CD4-positive, alpha-beta T cell treated with Interleukin-6 at 100 ng/mL for 8 hours (primary cell): ENCODE results near the gene C4orf36.

Experiments
- DNase-seq: peaks from one replicate; pipeline ENCODE4 v3.0.0-alpha.2; 2020; ENCODE audit warnings: mixed read lengths, low spot score

C4orf36 gene

DNA sequence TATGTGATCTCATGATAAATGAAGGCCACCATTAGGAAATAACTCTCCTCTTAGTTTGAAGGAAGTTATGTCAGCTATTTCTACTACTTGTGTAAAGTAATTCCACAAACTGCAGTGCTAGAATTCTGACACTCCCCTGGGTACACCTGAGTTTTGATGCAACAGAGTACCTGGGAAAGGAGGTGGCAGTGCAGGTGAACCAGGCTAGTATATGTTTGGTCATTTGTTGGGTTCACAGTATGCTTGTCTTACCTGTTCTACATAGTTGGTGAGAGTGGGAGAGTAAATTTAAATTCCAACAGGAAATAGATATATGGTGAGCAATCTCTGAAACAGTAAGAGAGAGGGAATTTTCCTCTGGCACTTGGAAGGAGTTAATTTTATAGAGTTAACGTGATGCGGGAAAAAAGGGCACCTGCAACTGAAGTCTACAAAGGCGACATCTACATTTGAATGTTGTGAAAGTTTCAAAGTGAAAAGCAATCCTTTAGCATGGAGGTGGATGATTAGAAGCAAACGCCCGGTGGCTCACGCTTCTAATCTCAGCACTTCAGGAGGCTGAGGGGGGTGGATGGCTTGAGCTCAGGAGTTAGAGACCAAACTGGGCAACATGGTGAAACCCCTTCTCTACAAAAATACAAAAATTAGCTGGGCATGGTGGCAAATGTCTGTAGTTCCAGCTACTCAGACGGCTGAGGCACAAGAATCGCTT is 34.7 kb downstream of the C4orf36 start:
- no peak for DNase-seq

DNA sequence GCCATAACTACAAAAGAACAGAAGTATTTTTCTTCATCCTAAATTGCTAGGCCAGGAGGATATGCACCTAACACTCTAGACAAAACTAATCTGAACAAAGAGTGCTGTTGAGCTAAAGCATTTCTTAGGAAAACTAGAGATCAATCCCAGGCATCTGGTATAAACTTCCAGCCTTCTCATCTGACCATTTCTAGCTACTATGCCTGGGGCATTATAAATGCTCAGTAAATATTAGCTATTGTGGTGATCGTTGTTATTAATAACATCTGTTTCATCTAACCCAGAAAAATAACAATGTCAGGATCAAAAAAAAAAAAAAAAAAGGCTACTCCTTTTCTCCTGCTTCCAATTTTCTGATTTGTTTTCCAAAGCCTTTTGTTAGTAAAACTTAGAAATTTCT is 35.3 kb downstream of the C4orf36 start:
- DNase-seq, result no peak

DNA sequence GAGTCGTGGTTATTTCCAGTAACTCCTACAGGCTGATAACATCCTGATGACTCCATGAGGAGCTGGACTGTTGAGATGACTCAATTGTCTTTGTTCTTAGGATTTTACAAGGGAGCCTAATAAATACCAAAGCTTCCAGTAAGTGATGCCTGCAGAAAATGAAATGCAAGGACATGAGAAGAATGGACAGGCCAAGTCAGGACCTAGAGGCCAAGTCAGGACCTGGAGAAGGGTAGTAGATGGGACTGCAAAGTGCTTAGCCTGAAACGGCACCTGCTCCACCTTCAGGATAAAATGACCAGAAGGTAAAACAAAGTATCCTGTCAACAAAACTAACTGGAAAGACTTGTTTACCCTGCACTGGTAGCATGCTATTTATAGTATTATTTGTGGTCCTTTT is 36.6 kb downstream of the C4orf36 start:
- no peak for DNase-seq

DNA sequence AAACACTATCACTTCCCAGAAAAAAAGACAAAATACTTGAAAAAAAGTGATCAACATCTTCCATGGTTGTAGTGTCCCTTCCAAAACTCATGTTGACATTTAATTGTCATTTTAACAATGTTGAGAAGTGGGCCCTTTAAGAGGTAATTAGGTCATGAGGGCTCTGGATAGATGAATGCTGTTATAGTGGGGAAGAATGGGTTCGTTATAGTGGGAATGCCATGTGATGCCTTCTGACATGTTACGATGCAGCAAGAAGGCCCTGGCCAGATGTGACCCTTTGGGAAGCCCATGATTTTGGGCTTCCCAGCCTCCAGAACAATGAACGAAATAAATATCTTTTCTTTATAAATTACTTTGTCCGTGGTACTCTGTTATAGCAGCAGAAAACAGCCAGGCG is 39.0 kb downstream of the C4orf36 start:
- no peak for DNase-seq

DNA sequence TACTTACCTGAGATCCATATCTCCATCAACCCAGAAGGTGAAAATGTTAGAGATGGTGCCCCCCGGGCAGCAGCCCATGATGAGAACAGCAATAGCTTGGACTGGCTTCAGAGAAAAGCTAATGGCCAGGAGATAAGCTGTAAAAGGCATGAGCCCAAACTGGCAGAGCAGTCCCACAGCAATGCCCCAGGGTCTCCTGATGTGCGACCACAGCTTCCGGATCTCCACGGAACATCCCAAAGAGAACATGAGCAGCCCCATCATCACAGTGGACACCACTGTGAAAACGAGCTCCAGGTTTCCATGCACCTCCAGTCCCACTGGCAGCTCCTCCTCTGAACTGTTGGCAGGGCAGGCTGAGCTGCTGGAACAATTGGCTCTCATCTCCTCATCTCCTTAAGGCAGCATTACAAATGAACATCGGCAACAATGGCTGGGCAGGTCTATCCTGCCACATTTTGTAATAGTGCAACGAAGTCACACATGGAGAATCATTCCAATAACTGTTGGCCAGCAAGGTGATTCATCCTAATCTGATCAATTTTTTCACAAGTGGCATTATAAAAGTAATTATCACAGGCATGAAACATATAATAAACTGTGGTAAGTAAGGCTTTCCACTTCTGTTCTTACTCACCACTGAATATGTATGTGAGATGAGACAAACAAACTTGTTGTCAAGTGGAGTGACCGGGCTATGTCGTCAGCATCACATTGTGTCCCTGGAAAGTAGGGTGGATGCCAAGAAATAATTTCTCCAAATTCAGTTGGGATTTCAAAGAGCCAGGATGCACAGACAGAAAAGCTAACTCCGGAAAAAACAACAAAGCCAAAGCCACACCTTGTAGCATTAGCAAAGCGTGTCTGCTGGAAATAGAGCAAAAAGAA is 43.2 kb downstream of the C4orf36 start, which contains the start of gene SLC10A6:
Gene SLC10A6, minus strand, starts transcription at position 653 of the 888 bp plus-strand sequence. Its CDS starts 269 bp downstream, at position 384.
- no peak for DNase-seq

DNA sequence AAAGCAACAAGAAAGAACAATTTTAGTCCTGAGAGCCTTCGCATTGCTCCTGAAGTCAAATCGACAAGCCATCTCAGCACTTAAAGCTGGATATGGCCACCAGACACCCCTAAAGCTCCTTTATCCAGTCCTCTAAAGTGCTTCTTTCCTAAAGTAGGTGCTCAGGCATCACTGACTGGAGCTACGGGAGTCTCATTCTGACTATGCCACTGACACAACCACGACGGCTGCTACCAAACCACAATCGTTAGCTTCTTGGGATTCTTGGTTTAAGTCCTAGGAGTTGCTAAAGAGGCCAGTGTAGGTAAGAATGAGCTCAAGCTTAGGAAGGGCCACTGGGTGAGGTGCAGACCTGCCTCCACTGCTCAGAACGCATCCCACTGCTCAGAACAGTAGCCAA is 44.1 kb downstream of the C4orf36 start:
- no peak for DNase-seq

DNA sequence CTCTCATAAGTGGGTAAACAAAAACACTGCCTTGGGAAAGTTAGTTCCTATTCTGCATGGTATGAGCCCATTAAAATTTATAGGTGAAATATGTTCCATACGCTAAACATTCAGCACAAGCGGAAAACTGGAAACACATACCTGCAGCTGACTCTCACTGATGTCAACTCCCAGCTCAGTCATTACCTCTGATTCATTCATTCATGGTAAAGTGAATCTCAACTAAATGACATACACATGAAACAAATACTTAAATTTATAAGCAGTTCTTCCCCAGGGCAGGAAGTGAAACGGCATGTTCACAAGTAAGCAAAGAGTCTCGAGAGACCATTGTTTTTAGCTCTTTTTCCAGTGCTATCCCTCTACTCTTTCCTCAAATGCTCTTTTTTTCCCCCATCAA is 44.7 kb downstream of the C4orf36 start:
- DNase-seq, result no peak

DNA sequence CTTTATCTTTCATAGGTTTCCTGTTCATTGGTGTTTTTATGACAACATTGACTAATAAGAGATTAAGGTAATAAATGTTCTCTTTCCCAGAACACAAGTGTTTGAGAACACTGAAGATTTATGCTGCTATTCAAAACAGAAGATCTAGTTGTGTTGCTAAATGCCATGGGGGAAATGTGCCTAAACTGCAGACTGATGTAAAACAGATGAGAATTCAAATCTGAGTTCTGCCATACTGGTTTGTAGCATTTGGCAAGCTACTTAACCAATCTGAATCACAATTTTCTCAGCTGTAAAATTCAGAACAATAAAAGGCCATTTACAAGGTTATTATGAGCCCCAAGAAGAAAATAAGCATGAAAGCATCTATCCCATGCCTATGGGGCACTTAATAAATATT is 45.3 kb downstream of the C4orf36 start:
- DNase-seq, result no peak

DNA sequence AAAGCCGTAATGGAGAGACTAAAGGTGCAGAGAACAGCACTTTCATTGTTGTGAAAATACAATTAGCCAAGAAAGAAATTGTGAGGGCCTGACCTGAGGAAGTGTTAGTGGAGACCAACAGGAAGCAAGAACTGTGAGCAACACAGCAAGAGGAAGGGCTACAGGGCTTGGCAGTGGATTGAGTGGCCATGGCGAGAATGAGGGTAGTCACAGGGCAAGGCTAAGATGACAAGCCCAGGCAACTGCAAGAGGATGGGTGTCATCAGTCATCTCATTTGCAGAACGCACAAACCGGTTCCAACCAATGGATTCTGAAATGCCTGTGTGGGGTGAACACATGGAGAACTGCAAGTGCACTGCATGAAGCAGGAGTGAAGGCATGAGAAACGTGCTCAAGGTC is 46.6 kb downstream of the C4orf36 start:
- no peak for DNase-seq

DNA sequence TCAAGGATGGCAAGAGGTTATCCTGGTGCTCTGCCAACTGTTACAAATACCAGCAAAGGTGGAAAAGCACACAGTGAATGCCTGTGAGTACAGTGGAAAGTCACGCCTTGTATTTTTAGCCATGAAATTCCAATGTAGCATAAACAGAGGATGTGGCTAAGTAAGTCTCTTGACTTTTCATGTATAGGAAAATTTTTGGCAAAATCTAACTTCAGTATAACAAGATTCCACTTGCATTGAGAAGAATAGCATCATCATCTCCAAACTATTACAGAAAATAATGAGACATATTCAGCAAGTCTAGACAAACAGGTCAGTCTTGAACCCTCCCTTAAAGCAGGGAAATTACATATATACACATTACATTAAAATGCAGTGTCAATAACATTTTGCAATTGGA is 50.9 kb downstream of the C4orf36 start:
- DNase-seq, result no peak

DNA sequence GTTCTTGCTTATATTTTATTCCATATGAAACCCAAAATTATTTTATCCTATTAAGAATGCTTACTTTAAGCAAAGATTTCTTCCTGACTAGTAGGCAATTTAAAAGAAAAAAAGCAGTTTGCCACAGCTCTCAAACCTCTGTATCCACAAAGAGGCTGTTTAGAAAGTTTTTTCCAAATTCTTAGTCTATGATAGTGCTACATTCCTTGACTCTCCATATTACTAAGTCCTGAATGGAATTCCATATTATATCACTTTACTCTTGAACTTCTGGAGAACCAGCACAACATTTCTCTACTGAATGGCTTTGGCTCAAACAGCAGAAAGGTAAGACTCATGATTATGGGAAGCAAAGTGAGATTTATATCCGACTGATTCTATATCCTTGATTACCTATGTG is 51.4 kb downstream of the C4orf36 start:
- DNase-seq, result no peak

DNA sequence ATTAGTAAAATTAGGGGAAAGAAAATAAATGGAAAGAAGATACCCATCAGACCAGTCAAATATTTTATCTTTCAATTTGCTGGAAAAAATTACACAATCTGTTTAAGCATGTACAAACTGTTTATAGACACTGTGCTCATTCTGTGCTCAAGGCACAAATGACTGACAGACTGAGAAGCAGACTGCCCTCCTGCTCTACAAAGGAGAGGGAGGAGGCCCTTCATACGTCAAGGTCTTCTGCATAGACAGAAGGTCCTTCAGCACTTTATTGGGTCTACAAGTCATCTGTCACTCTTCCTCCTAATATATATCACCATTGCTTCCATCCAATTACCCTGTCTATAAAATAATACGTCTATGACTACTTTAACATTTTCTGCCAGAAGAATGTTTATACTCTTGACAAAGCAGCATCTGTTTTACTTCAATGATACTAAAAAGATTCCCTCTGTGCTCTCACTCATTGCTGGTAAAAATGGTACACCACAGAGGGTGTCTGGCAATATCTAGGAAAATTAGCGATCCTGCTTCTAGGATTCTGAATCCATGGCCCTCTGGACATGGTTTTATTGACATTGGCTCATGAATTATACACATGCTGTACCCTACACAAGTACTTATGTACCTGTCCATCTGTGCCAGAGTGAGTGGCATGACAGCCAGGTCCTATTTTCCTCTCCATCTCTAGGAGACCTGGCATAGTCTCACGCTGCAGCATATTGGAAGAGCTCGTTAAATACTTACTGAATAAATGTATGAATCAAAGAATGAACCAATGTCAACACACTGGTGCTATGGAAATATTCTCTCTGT is 54.3 kb downstream of the C4orf36 start:
- DNase-seq, result no peak

DNA sequence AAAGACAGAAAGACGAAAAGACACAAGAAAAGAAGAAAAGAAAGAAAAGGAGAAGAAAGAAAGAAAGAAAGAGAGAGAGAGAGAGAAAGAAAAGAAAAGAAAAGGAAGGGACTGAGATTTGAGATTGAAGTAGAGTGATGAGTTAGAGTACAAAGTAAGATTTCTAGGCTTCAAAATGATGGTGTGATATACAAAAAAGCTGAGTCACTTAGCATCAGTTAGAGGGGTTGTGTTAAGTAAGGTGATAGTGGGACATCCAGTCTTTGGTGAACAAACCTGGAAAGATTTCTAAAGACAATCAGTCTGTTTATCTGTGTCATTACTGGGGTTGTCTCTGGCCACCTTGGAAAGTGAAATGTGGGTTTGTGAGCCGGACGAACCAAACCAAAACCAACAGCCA is 56.5 kb downstream of the C4orf36 start:
- no peak for DNase-seq

DNA sequence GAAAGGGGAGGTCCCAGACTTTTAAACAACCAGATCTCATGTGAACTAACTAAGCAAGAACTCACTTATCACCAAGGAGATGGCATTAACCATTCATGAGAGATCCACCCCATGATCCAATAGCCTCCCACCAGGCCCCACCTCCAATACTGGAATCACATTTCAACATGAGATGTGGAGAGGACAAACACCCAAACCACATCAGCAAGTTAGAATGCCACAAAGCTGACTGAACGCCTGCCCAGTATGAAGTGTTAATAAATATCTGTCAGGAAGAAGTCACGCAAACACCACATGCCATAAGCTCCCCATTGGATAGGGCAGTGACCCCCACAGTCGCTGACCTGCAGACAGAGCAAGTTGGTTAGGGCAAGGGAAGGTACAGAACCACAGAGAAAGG is 57.3 kb downstream of the C4orf36 start:
- no peak for DNase-seq

DNA sequence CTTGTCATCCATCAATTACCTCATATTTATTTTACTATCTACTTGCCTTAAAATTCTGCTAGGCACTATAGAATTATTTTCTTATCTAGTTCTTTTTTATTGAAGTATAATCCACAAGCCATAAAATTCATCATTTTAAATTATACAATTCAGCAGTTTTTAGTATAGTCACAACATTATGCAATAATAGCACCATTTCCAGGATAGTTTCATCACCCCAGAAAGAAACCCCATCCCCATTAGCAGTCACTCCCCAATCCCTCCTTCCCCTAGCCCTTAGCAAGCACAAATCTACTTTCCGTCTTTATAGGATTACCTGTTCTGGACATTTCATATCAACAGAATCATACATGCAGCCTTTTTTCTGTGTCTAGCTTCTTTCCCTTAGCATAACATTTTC is 58.6 kb downstream of the C4orf36 start:
- DNase-seq, result no peak

DNA sequence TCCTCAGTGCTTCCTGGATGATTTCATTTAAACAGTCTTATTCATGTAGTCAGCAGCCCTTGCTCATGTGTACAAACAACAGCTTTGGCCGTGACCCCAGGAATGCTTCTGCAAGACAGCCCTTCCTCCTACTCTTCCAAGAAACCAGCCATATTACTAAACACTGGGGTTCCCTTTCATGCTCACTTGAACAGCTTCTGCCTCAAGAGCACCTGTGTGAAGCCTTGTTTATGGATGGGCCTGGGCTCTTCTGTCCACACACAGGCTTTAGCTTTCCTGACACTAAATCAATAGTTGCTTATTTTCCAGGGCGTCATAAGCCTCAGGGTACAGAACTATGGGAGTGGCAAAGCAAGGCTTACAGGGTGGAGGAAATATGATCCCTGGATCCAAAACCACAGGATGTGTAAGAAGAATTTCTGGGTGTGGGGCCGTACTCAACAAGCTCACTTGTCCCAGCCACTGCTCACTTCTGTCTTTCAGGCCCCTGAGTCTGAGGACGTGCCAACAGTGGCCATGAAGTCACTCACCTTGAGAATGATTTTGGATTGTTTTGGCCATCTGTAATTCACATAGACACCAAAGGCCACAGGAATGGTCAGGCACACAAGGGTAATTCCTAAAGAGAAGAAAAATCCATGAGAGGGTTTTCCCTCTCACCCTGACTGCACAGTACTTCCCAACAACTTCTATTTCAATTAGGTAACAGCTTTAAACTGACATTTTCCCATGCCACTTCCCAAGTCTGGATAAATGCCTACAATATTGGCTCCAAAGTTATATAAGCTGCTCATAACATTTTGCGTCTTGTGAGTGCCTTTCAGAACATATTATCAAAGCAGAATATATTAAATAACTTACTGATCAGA is 60.7 kb downstream of the C4orf36 start:
- no peak for DNase-seq
